OCI-LY1 (cell line): ENCODE data around the gene FOXD3.

Experiments used
- H2AFZ ChIP-seq: fragments of 200-600 bp; sonication (generic), shearing (Covaris generic); 2 replicates; pipeline ENCODE4 v1.6.0; 2014; ENCODE audit warnings: antibody characterized with exemption, mild to moderate bottlenecking, low read length
- H3F3A ChIP-seq: fragments of 200-600 bp; sonication (generic), shearing (Covaris generic); 2 replicates; pipeline ENCODE4 v1.6.0; 2014; ENCODE audit warnings: mild to moderate bottlenecking, antibody characterized with exemption, low read length, moderate library complexity; ENCODE audit not compliant: insufficient read depth
- H3K27ac ChIP-seq: fragments of 200-600 bp; sonication (generic); 2 replicates; pipeline ENCODE4 v1.5.1; 2014; ENCODE audit warnings: low read length, mixed run types, mild to moderate bottlenecking, low read depth; ENCODE audit not compliant: poor library complexity, severe bottlenecking
- H3K27me3 ChIP-seq: fragments of 200-600 bp; sonication (generic); 2 replicates; pipeline ENCODE4 v1.6.0; 2014; ENCODE audit warnings: antibody characterized with exemption, mild to moderate bottlenecking, low read length, moderate library complexity; ENCODE audit not compliant: insufficient read depth
- H3K36me3 ChIP-seq: fragments of 200-600 bp; sonication (generic); 2 replicates; pipeline ENCODE4 v1.6.1; 2014; ENCODE audit warnings: mild to moderate bottlenecking, antibody characterized with exemption, low read length, moderate library complexity, mixed read lengths; ENCODE audit not compliant: insufficient read depth
- H3K4me1 ChIP-seq: fragments of 200-600 bp; sonication (generic); 2 replicates; pipeline ENCODE4 v1.5.1; 2014; ENCODE audit warnings: mild to moderate bottlenecking, low read length, moderate library complexity; ENCODE audit not compliant: insufficient read depth, severe bottlenecking
- H3K4me2 ChIP-seq: fragments of 200-600 bp; sonication (generic), shearing (Covaris generic); 2 replicates; pipeline ENCODE4 v1.6.1; 2014; ENCODE audit warnings: low read length
- H3K4me3 ChIP-seq: fragments of 200-600 bp; sonication (generic); 2 replicates; pipeline ENCODE4 v1.5.1; 2014; ENCODE audit warnings: low read length, low read depth, mild to moderate bottlenecking, mixed read lengths; ENCODE audit not compliant: poor library complexity, severe bottlenecking
- H3K79me2 ChIP-seq: fragments of 200-600 bp; shearing (Covaris generic); 2 replicates; pipeline ENCODE4 v1.6.1; 2016; ENCODE audit warnings: mixed run types, low read length, mixed read lengths; ENCODE audit not compliant: insufficient read depth
- H3K9ac ChIP-seq: fragments of 200-600 bp; sonication (generic), shearing (Covaris generic); 2 replicates; pipeline ENCODE4 v1.6.1; 2014; ENCODE audit warnings: mild to moderate bottlenecking, low read length, mixed read lengths
- H3K9me2 ChIP-seq: fragments of 200-600 bp; sonication (generic), shearing (Covaris generic); 2 replicates; pipeline ENCODE4 v1.6.1; 2014; ENCODE audit warnings: low read depth, mild to moderate bottlenecking, low read length, mixed read lengths
- H3K9me3 ChIP-seq: fragments of 200-600 bp; shearing (Covaris generic); 2 replicates; pipeline ENCODE4 v1.6.1; 2014; ENCODE audit warnings: low read length, mixed read lengths
- H4K20me1 ChIP-seq: fragments of 200-600 bp; sonication (generic), shearing (Covaris generic); 2 replicates; pipeline ENCODE4 v1.6.0; 2016; ENCODE audit warnings: mild to moderate bottlenecking, low read length; ENCODE audit not compliant: insufficient read depth
- CTCF ChIP-seq: fragments of 200-600 bp; sonication (generic), shearing (Covaris generic); IDR thresholded peaks from 2 replicates; pipeline ENCODE4 v1.5.1; 2017; ENCODE audit warnings: mild to moderate bottlenecking, antibody characterized with exemption, low read length, moderate library complexity, mixed read lengths
- EZH2 ChIP-seq: fragments of 200-600 bp; sonication (generic), shearing (Covaris generic); IDR thresholded peaks from 2 replicates; pipeline ENCODE4 v1.8.0; 2017; ENCODE audit warnings: borderline replicate concordance, mixed run types, mild to moderate bottlenecking, antibody characterized with exemption, low read length, moderate library complexity, mixed read lengths

Gene FOXD3

GRCh38 chr1:63323865-63324778, 1.8 kb downstream of the FOXD3 start:
- no peaks in the 10 kb centered on the region for H3K27me3 ChIP-seq
- no peak overlapping the region for H3K9ac ChIP-seq
- no peaks in the 10 kb centered on the region for H3K79me2 ChIP-seq
- H3K4me2 ChIP-seq, result no peak overlapping the region
- H3K4me3 ChIP-seq, result no peak overlapping the region
- H2AFZ ChIP-seq, result no peak overlapping the region
- H4K20me1 ChIP-seq, result no peaks in the 10 kb centered on the region
- H3F3A ChIP-seq, result no peaks in the 10 kb centered on the region
- peaks cover 17% of the 10 kb centered on the region for H3K4me1 ChIP-seq
- no peak overlapping the region for H3K27ac ChIP-seq
- H3K9me2 ChIP-seq, result no peaks in the 10 kb centered on the region
- TF ChIP-seq CTCF, result no peak
- TF ChIP-seq EZH2, result no peak
- no peaks in the 10 kb centered on the region for H3K9me3 ChIP-seq
- no peaks in the 10 kb centered on the region for H3K36me3 ChIP-seq

GRCh38 chr1:63324779-63325119, 2.4 kb downstream of the FOXD3 start:
- H3K36me3 ChIP-seq, result no peaks in the 10 kb centered on the region
- no peaks in the 10 kb centered on the region for H4K20me1 ChIP-seq
- no peaks in the 10 kb centered on the region for H3K79me2 ChIP-seq
- no peak overlapping the region for H2AFZ ChIP-seq
- peaks cover 17% of the 10 kb centered on the region for H3K4me1 ChIP-seq
- no peaks in the 10 kb centered on the region for H3K9me2 ChIP-seq
- H3K4me3 ChIP-seq, result no peak overlapping the region
- no peak overlapping the region for H3K9ac ChIP-seq
- no peak for TF ChIP-seq CTCF
- TF ChIP-seq EZH2, result no peak
- no peak overlapping the region for H3K27ac ChIP-seq
- no peaks in the 10 kb centered on the region for H3K9me3 ChIP-seq
- no peaks in the 10 kb centered on the region for H3F3A ChIP-seq
- H3K27me3 ChIP-seq, result no peaks in the 10 kb centered on the region
- no peak overlapping the region for H3K4me2 ChIP-seq

GRCh38 chr1:63325279-63325985, 3.1 kb downstream of the FOXD3 start:
- H3K27me3 ChIP-seq, result no peaks in the 10 kb centered on the region
- no peaks in the 10 kb centered on the region for H3K9me3 ChIP-seq

More at GRCh38 chr1:63325279-63325985, 3.1 kb downstream of the FOXD3 start:
- Histone ChIP-seq H3K9me2 (no peaks in the 10 kb centered on the region), H3K9ac (no peak overlapping the region), H4K20me1 (no peaks in the 10 kb centered on the region), H3K79me2 (no peaks in the 10 kb centered on the region), H3K36me3 (no peaks in the 10 kb centered on the region), H3K4me2 (no peak overlapping the region), H3K27ac (no peak overlapping the region), H3K4me1 (peaks cover 17% of the 10 kb centered on the region), H3K4me3 (no peak overlapping the region), H3F3A (no peaks in the 10 kb centered on the region), H2AFZ (no peak overlapping the region)
- TF ChIP-seq CTCF (no peak), EZH2 (no peak)
